Body of pancreas (tissue), 2 donors: ENCODE data around the gene GOLGA6L10. TPM values are rescaled to one million over a fixed set of nuclear protein-coding genes. Genes with fewer than 3 reads are reported as not detected.

Experiments used
- total RNA-seq, 2 donors: library from RNA; depleted of rRNA; stranded (reverse); fragments of >200 nt; gene quantifications; one replicate each; pipeline ENCODE4 v1.1.0, GENCODE V29; 2016

GOLGA6L10 gene
- total RNA-seq, 2 donors from 2014 or later, result 2.9 to 10.2 TPM

Other genes with a start within 250 kb of the GOLGA6L10 start
- gene EFL1, start 86.7 kb downstream of the GOLGA6L10 start, total RNA-seq, result 10 to 100 TPM; 11.2 to 33.0 TPM
- 1 to 10 TPM in 1 of 2 donors, under 1 TPM in 1; 0.26 to 1.3 TPM for gene SAXO2, start 86.7 kb downstream of the GOLGA6L10 start, total RNA-seq
- 1 to 10 TPM; 5.2 to 5.6 TPM for gene GOLGA6L9, start 80.3 kb upstream of the GOLGA6L10 start, total RNA-seq
- gene RPS17, start 191.0 kb upstream of the GOLGA6L10 start, total RNA-seq, result 1,000 to 10,000 TPM in 1 of 2 donors, 100 to 1,000 TPM in 1; 987 to 1,378 TPM